K562 (cell line): ENCODE measurements around the gene MTO1. TPM values are rescaled to one million over a fixed set of nuclear protein-coding genes. Genes with fewer than 3 reads are reported as not detected.
A peak's percentile ranks its signal among the peaks of the same experiment; 100 is the strongest.

ENCODE experiments used
- CREM ChIP-seq: IDR thresholded peaks from 2 replicates; pipeline ENCODE4 v1.6.1; 2014; ENCODE audit warnings: antibody characterized with exemption, low read depth
- DMBX1 ChIP-seq: fragments of 250-450 bp; sonication (Bioruptor Pico); IDR thresholded peaks from 2 replicates; pipeline ENCODE4 v1.8.0; 2022; ENCODE audit warnings: inconsistent platforms, mild to moderate bottlenecking, moderate library complexity, borderline replicate concordance
- E2F6 ChIP-seq, 2 experiments: IDR thresholded peaks; 2 replicates each; pipeline ENCODE4 v1.6.1; 2011; ENCODE audit warnings: borderline replicate concordance in 1 of 2, control low read depth in 1 of 2, low read depth in 1 of 2, low read length in 1 of 2, mild to moderate bottlenecking in 1 of 2, mixed read lengths in 1 of 2, moderate library complexity in 1 of 2; ENCODE audit not compliant: insufficient read depth in 1 of 2, insufficient read length in 1 of 2, poor library complexity in 1 of 2, severe bottlenecking in 1 of 2; ENCODE audit errors: extremely low read depth in 1 of 2
- FIP1L1 ChIP-seq: fragments of 200-400 bp; formaldehyde crosslinking; IDR thresholded peaks from 2 replicates; pipeline ENCODE4 v1.6.1; 2018; ENCODE audit warnings: mild to moderate bottlenecking, low read depth, low read length; ENCODE audit not compliant: poor library complexity, severe bottlenecking
- MAZ ChIP-seq, 2 experiments: fragments of 450-650 bp in 1 of 2; sonication (generic) in 1 of 2; formaldehyde crosslinking; IDR thresholded peaks in 1 of 2; conservative IDR thresholded peaks in 1 of 2; 2 replicates each; pipeline versions ENCODE4 v1.4.0 to v1.5.0; 2020; ENCODE audit warnings: mild to moderate bottlenecking in 1 of 2, missing genetic modification reagents in 1 of 2
- NFIC ChIP-seq: fragments of 450-650 bp; IDR thresholded peaks from 2 replicates; pipeline ENCODE4 v1.6.1; 2017; ENCODE audit warnings: mild to moderate bottlenecking, inconsistent platforms
- SMARCA5 ChIP-seq: fragments of 450-650 bp; IDR thresholded peaks from 2 replicates; pipeline ENCODE4 v1.6.1; 2016
- SMARCC2 ChIP-seq: fragments of 450-650 bp; IDR thresholded peaks from 2 replicates; pipeline ENCODE4 v1.6.1; 2017; ENCODE audit warnings: antibody characterized with exemption, moderate library complexity, mild to moderate bottlenecking, low read depth
- SOX6 ChIP-seq: fragments of 450-650 bp; IDR thresholded peaks from 2 replicates; pipeline ENCODE4 v1.6.1; 2014; ENCODE audit warnings: mild to moderate bottlenecking
- SRSF3 ChIP-seq: fragments of 200-400 bp; formaldehyde crosslinking; IDR thresholded peaks from 2 replicates; pipeline ENCODE4 v1.6.1; 2016; ENCODE audit warnings: mild to moderate bottlenecking, low read length, moderate library complexity; ENCODE audit not compliant: insufficient read depth
- TAL1 ChIP-seq: fragments of 450-650 bp; IDR thresholded peaks from 2 replicates; pipeline ENCODE4 v1.6.1; 2016; ENCODE audit warnings: mild to moderate bottlenecking
- TEAD1 ChIP-seq, 2 experiments: fragments of 450-650 bp in 1 of 2; sonication (generic) in 1 of 2; formaldehyde crosslinking; IDR thresholded peaks; 2 replicates each; pipeline versions ENCODE4 v1.4.0 to v1.8.0; 2020 to 2022; ENCODE audit warnings: mild to moderate bottlenecking in 2 of 2, missing genetic modification reagents in 1 of 2
- TEAD4 ChIP-seq, 2 experiments: sonication (generic) in 1 of 2; formaldehyde crosslinking in 1 of 2; IDR thresholded peaks; 2 replicates each; pipeline versions ENCODE4 v1.6.1 to v1.8.0; 2012 to 2022; ENCODE audit warnings: borderline replicate concordance in 1 of 2, inconsistent platforms in 1 of 2, low read length in 1 of 2, mild to moderate bottlenecking in 1 of 2, missing genetic modification reagents in 1 of 2
- ZNF311 ChIP-seq: fragments of 250-450 bp; sonication (Bioruptor Pico); IDR thresholded peaks from 2 replicates; pipeline ENCODE4 v1.4.0; 2020; ENCODE audit warnings: mild to moderate bottlenecking, moderate library complexity
- ZNF707 ChIP-seq: fragments of 250-450 bp; sonication (Bioruptor Pico); conservative IDR thresholded peaks from 2 replicates; pipeline ENCODE4 v1.8.0; 2022; ENCODE audit warnings: inconsistent platforms, mild to moderate bottlenecking, moderate library complexity
- polyA plus RNA-seq, 8 experiments: library from polyadenylated mRNA; depleted of rRNA in 4 of 8; stranded (reverse) in 5 of 8; unstranded in 3 of 8; fragments of >200 nt; fragmentation: Nextera tagmentation in 2 of 8; fragmentation: Illumina TruSeq in 1 of 8; extraction: Ambion mirVana in 2 of 8; extraction: Trizol in 1 of 8; gene quantifications; 2 replicates each; pipeline versions ENCODE4 v1.2.1 to v1.2.3, GENCODE V29; 2011 to 2014; ENCODE audit warnings: inconsistent platforms in 1 of 8, missing spikeins in 1 of 8
- total RNA-seq, 7 experiments: library from RNA; depleted of rRNA in 6 of 7; stranded (reverse); fragments of >200 nt in 6 of 7; fragmentation: Illumina TruSeq in 2 of 7; extraction: Trizol in 2 of 7; gene quantifications; 2 replicates each; pipeline versions ENCODE4 v1.2.1 to v1.2.3, GENCODE V29; 2011 to 2021; ENCODE audit warnings: low replicate concordance in 1 of 7
- TF ChIP-seq, protein P1 (sequence below), 2 experiments: IDR thresholded peaks in 1 of 2; conservative IDR thresholded peaks in 1 of 2; 2 replicates each; pipeline ENCODE4 v1.6.1; 2016; ENCODE audit warnings: low read depth in 2 of 2, mild to moderate bottlenecking in 1 of 2, missing compliant biosample characterization in 1 of 2, missing genetic modification characterization in 1 of 2, moderate library complexity in 1 of 2
- TF ChIP-seq, protein P2 (sequence below), 2 experiments: fragments of 150-350 bp in 1 of 2; IDR thresholded peaks; 2 replicates each; pipeline ENCODE4 v1.6.1; 2012 to 2016; ENCODE audit warnings: low read depth in 2 of 2, low read length in 2 of 2, mild to moderate bottlenecking in 1 of 2, moderate library complexity in 1 of 2
- TF ChIP-seq, protein P3 (sequence below): fragments of 450-650 bp; formaldehyde crosslinking; IDR thresholded peaks from 2 replicates; pipeline ENCODE4 v1.4.0; 2020; ENCODE audit warnings: mild to moderate bottlenecking, moderate library complexity

MTO1 gene
- total and polyA plus RNA-seq, 9 of the 15 experiments (the other 6 are each of a cell fraction or from before 2014, with no cell fraction given) = 33.4 to 62.3 (median 50.6) TPM

- TF ChIP-seq, protein P1, sequence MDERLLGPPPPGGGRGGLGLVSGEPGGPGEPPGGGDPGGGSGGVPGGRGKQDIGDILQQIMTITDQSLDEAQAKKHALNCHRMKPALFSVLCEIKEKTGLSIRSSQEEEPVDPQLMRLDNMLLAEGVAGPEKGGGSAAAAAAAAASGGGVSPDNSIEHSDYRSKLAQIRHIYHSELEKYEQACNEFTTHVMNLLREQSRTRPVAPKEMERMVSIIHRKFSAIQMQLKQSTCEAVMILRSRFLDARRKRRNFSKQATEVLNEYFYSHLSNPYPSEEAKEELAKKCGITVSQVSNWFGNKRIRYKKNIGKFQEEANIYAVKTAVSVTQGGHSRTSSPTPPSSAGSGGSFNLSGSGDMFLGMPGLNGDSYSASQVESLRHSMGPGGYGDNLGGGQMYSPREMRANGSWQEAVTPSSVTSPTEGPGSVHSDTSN (CRISPR knock-in tag; IDR thresholded peaks at IDR 0.05; ENCODE audit: low read depth) = no peak
- TF ChIP-seq, protein P1 (tag; conservative IDR thresholded peaks at IDR 0.05; ENCODE audit: low read depth) = peak; percentile 70
- TF ChIP-seq TEAD1 (CRISPR knock-in tag; IDR thresholded peaks at IDR 0.05) = peak in 1 of 2 experiments; percentile 58; a peak in 1 of 4 replicates
- peak; percentile 82 for TF ChIP-seq NFIC
- TF ChIP-seq DMBX1 (CRISPR knock-in tag) = no peak
- TF ChIP-seq ZNF707 (CRISPR knock-in tag) = no peak
- no peak for TF ChIP-seq SRSF3
- 0 out of 4 replicates have a peak, but pooled peaks of 1 of the 2 experiments have one; percentile 45 for TF ChIP-seq MAZ (CRISPR knock-in tag; conservative IDR thresholded peaks at IDR 0.05 in 1 of 2, IDR thresholded peaks at IDR 0.05 in 1 of 2)
- TF ChIP-seq, protein P2, sequence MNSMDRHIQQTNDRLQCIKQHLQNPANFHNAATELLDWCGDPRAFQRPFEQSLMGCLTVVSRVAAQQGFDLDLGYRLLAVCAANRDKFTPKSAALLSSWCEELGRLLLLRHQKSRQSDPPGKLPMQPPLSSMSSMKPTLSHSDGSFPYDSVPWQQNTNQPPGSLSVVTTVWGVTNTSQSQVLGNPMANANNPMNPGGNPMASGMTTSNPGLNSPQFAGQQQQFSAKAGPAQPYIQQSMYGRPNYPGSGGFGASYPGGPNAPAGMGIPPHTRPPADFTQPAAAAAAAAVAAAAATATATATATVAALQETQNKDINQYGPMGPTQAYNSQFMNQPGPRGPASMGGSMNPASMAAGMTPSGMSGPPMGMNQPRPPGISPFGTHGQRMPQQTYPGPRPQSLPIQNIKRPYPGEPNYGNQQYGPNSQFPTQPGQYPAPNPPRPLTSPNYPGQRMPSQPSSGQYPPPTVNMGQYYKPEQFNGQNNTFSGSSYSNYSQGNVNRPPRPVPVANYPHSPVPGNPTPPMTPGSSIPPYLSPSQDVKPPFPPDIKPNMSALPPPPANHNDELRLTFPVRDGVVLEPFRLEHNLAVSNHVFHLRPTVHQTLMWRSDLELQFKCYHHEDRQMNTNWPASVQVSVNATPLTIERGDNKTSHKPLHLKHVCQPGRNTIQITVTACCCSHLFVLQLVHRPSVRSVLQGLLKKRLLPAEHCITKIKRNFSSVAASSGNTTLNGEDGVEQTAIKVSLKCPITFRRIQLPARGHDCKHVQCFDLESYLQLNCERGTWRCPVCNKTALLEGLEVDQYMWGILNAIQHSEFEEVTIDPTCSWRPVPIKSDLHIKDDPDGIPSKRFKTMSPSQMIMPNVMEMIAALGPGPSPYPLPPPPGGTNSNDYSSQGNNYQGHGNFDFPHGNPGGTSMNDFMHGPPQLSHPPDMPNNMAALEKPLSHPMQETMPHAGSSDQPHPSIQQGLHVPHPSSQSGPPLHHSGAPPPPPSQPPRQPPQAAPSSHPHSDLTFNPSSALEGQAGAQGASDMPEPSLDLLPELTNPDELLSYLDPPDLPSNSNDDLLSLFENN (IDR thresholded peaks at IDR 0.05; ENCODE audit: low read depth in 2 of 2, low read length in 2 of 2) = 0 out of 4 replicates have a peak, but pooled peaks of 1 of the 2 experiments have one; percentile 67
- TF ChIP-seq, protein P3, sequence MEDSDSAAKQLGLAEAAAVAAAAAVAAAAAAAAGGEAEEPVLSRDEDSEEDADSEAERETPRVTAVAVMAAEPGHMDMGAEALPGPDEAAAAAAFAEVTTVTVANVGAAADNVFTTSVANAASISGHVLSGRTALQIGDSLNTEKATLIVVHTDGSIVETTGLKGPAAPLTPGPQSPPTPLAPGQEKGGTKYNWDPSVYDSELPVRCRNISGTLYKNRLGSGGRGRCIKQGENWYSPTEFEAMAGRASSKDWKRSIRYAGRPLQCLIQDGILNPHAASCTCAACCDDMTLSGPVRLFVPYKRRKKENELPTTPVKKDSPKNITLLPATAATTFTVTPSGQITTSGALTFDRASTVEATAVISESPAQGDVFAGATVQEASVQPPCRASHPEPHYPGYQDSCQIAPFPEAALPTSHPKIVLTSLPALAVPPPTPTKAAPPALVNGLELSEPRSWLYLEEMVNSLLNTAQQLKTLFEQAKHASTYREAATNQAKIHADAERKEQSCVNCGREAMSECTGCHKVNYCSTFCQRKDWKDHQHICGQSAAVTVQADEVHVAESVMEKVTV (CRISPR knock-in tag) = no peak
- TF ChIP-seq FIP1L1 = no peak
- TF ChIP-seq CREM = 0 out of 2 replicates have a peak, but pooled peaks have one; percentile 19
- TF ChIP-seq SMARCA5 = no peak
- TF ChIP-seq SMARCC2 = peak; percentile 79; the same call in 1 of the 2 replicates
- peak; percentile 99 for TF ChIP-seq TEAD4 (IDR thresholded peaks at IDR 0.05; ENCODE audit: low read length)
- TF ChIP-seq TEAD4 (CRISPR knock-in tag; IDR thresholded peaks at IDR 0.05; ENCODE audit: borderline replicate concordance) = no peak
- TF ChIP-seq E2F6 (IDR thresholded peaks at IDR 0.05; ENCODE audit: borderline replicate concordance in 1 of 2, extremely low read depth in 1 of 2, insufficient read depth in 1 of 2, insufficient read length in 1 of 2, low read depth in 1 of 2, low read length in 1 of 2, poor library complexity in 1 of 2, severe bottlenecking in 1 of 2) = no peak
- no peak for TF ChIP-seq ZNF311 (CRISPR knock-in tag)
- TF ChIP-seq TAL1 = peak; percentile 97
- TF ChIP-seq SOX6 = peak; percentile 90
Observed at GRCh38 chr6:73528897-73529296, 67.4 kb downstream of the MTO1 start (continued).
